Loucy (cell line): ENCODE data around the gene RAB40B.
"Not testable (repeated sequence)": the region's sequence is repeated elsewhere in the genome, so short reads cannot be mapped to it uniquely, and the experiment has no call there.

ENCODE experiments used
- H2AFZ ChIP-seq: fragments of 200-600 bp; sonication (generic); 2 replicates; pipeline ENCODE4 v1.6.0; 2016; ENCODE audit warnings: antibody characterized with exemption, mild to moderate bottlenecking, low read length, moderate library complexity
- H3F3A ChIP-seq: fragments of 200-600 bp; 2 replicates; pipeline ENCODE4 v1.6.0; 2016; ENCODE audit warnings: antibody characterized with exemption, low read depth, mild to moderate bottlenecking
- H3K27me3 ChIP-seq: fragments of 200-600 bp; sonication (generic); 2 replicates; pipeline ENCODE4 v1.6.1; 2014; ENCODE audit warnings: low read length, mild to moderate bottlenecking; ENCODE audit not compliant: insufficient read depth, poor library complexity, severe bottlenecking
- H3K36me3 ChIP-seq: fragments of 200-600 bp; sonication (generic); 2 replicates; pipeline ENCODE4 v1.6.1; 2016; ENCODE audit warnings: low read length; ENCODE audit not compliant: insufficient read depth
- H3K4me1 ChIP-seq: fragments of 200-600 bp; sonication (generic); 2 replicates; pipeline ENCODE4 v1.5.1; 2014; ENCODE audit warnings: low read length, mild to moderate bottlenecking; ENCODE audit not compliant: insufficient read depth, poor library complexity, severe bottlenecking
- H3K4me2 ChIP-seq: fragments of 200-600 bp; sonication (generic); 2 replicates; pipeline ENCODE4 v1.6.0; 2014; ENCODE audit warnings: antibody characterized with exemption, low read length, low read depth, mild to moderate bottlenecking; ENCODE audit not compliant: poor library complexity, severe bottlenecking
- H3K4me3 ChIP-seq: fragments of 200-600 bp; sonication (generic); 2 replicates; pipeline ENCODE4 v1.5.1; 2014; ENCODE audit warnings: low read length, mild to moderate bottlenecking, mixed read lengths; ENCODE audit not compliant: poor library complexity, severe bottlenecking
- H3K79me2 ChIP-seq: fragments of 200-600 bp; sonication (generic); 2 replicates; pipeline ENCODE4 v1.6.1; 2014; ENCODE audit warnings: low read length; ENCODE audit not compliant: insufficient read depth
- H3K9ac ChIP-seq: fragments of 200-600 bp; sonication (generic); 2 replicates; pipeline ENCODE4 v1.6.0; 2014; ENCODE audit warnings: mild to moderate bottlenecking, low read depth, low read length, moderate library complexity; ENCODE audit not compliant: poor library complexity, severe bottlenecking
- H3K9me2 ChIP-seq: fragments of 200-600 bp; sonication (generic); replicated peaks from 2 replicates; pipeline ENCODE4 v1.6.1; 2016; ENCODE audit warnings: low read depth, low read length, mixed read lengths
- H3K9me3 ChIP-seq: fragments of 200-600 bp; sonication (generic); 2 replicates; pipeline ENCODE4 v1.6.1; 2014; ENCODE audit warnings: mild to moderate bottlenecking, antibody characterized with exemption, low read length, low read depth; ENCODE audit not compliant: insufficient read depth
- H4K20me1 ChIP-seq: fragments of 200-600 bp; sonication (generic); 2 replicates; pipeline ENCODE4 v1.6.0; 2014; ENCODE audit warnings: antibody characterized with exemption, low read length, mild to moderate bottlenecking; ENCODE audit not compliant: insufficient read depth, poor library complexity, severe bottlenecking
- CTCF ChIP-seq: fragments of 200-600 bp; sonication (generic); conservative IDR thresholded peaks from 2 replicates; pipeline ENCODE4 v1.5.1; 2014; ENCODE audit warnings: mild to moderate bottlenecking, antibody characterized with exemption, low read length
- EZH2phosphoT487 ChIP-seq: fragments of 200-600 bp; IDR thresholded peaks from 2 replicates; pipeline ENCODE4 v1.6.1; 2018; ENCODE audit warnings: antibody characterized with exemption, mild to moderate bottlenecking, moderate library complexity, borderline replicate concordance

The RAB40B gene

GRCh38 chr17:82655523-82655922, 43.0 kb downstream of the RAB40B start:
- no peaks in the 10 kb centered on the region for H3K9me3 ChIP-seq
- no peaks in the 10 kb centered on the region for H3K79me2 ChIP-seq
- TF ChIP-seq CTCF (no peak), EZH2phosphoT487 (no peak)
- no peak overlapping the region for H3K4me3 ChIP-seq
- no peaks in the 10 kb centered on the region for H3K27me3 ChIP-seq
- H3K9me2 ChIP-seq: no peaks in the 10 kb centered on the region
- H3K36me3 ChIP-seq: no peaks in the 10 kb centered on the region
- no peaks in the 10 kb centered on the region for H3K4me1 ChIP-seq
- H2AFZ ChIP-seq: no peak overlapping the region
- no peaks in the 10 kb centered on the region for H3F3A ChIP-seq
- H3K9ac ChIP-seq: no peak overlapping the region
- H3K4me2 ChIP-seq: no peak overlapping the region
- no peaks in the 10 kb centered on the region for H4K20me1 ChIP-seq

GRCh38 chr17:82655038-82655479, 43.4 kb downstream of the RAB40B start:
- no peak for TF ChIP-seq CTCF
- no peak for TF ChIP-seq EZH2phosphoT487
- H3K4me2 ChIP-seq: no peak overlapping the region
- no peak overlapping the region for H3K9ac ChIP-seq
- no peaks in the 10 kb centered on the region for H3K27me3 ChIP-seq
- H4K20me1 ChIP-seq: no peaks in the 10 kb centered on the region
- H2AFZ ChIP-seq: no peak overlapping the region
- no peak overlapping the region for H3K4me3 ChIP-seq
- no peaks in the 10 kb centered on the region for H3K9me2 ChIP-seq
- H3F3A ChIP-seq: no peaks in the 10 kb centered on the region
- no peaks in the 10 kb centered on the region for H3K9me3 ChIP-seq
- H3K4me1 ChIP-seq: no peaks in the 10 kb centered on the region
- H3K36me3 ChIP-seq: no peaks in the 10 kb centered on the region
- no peaks in the 10 kb centered on the region for H3K79me2 ChIP-seq

- H3K4me3 ChIP-seq, H3K9me3 ChIP-seq, H3K4me2 ChIP-seq, H3K9me2 ChIP-seq, H3K9ac ChIP-seq, H3K4me1 ChIP-seq, H3F3A ChIP-seq, H3K36me3 ChIP-seq, H2AFZ ChIP-seq, H3K27me3 ChIP-seq, H3K79me2 ChIP-seq, H4K20me1 ChIP-seq: not testable (repeated sequence)
Observed at GRCh38 chr17:82654611-82655010, 43.9 kb downstream of the RAB40B start.

GRCh38 chr17:82653651-82654528, 44.6 kb downstream of the RAB40B start:
- peaks cover 6% of the 10 kb centered on the region for H3K4me1 ChIP-seq
- H4K20me1 ChIP-seq: no peaks in the 10 kb centered on the region
- H3K9me2 ChIP-seq: no peaks in the 10 kb centered on the region
- no peak overlapping the region for H2AFZ ChIP-seq
- H3K9me3 ChIP-seq: no peaks in the 10 kb centered on the region
- no peaks in the 10 kb centered on the region for H3K27me3 ChIP-seq
- H3F3A ChIP-seq: no peaks in the 10 kb centered on the region
- no peak overlapping the region for H3K4me2 ChIP-seq
- no peaks in the 10 kb centered on the region for H3K79me2 ChIP-seq
- TF ChIP-seq EZH2phosphoT487 (no peak), CTCF (no peak)
- H3K36me3 ChIP-seq: no peaks in the 10 kb centered on the region
- H3K9ac ChIP-seq: no peak overlapping the region
- H3K4me3 ChIP-seq: no peak overlapping the region
